Endothelial cell of umbilical vein (primary cell): Measurements from ENCODE around the gene MRAS. TPM values are rescaled to one million over a fixed set of nuclear protein-coding genes. Genes with fewer than 3 reads are reported as not detected.

Experiments
- BruUV-seq: library from RNA; stranded (reverse); fragments of 400-500 nt; replicated peaks from 2 replicates; lab custom pipeline; 2021; lab: Mats Ljungman, UMichigan
- CTCF ChIA-PET: fragments of 300-600, 350-600 bp; sonication (Branson Sonifier 250); formaldehyde crosslinking; loops from one replicate; lab custom pipeline; 2021; ENCODE audit warnings: antibody characterized with exemption, inconsistent platforms; lab: Charles Lee
- POLR2A ChIA-PET: fragments of 300-600, 350-600 bp; sonication (Branson Sonifier 250); formaldehyde crosslinking; loops from one replicate; lab custom pipeline; 2021; ENCODE audit warnings: antibody characterized with exemption, inconsistent platforms; lab: Charles Lee
- DNase-seq: peaks from one replicate; pipeline ENCODE4 v3.0.0-alpha.2; 2011; ENCODE audit warnings: low read depth, low spot score
- FAIRE-seq: peaks from 2 replicates; lab custom pipeline; 2011; peaks lifted over from hg19 to GRCh38; lab: Jason Lieb, UNC
- H2AFZ ChIP-seq: 2 replicates; pipeline ENCODE4 v1.6.0; 2012; ENCODE audit warnings: low read depth, low read length, control low read depth, inconsistent platforms
- H3K27ac ChIP-seq: 2 replicates; pipeline ENCODE4 v1.5.1; 2011; ENCODE audit warnings: low read depth, mild to moderate bottlenecking, control low read depth, low read length, moderate library complexity; ENCODE audit not compliant: insufficient read depth
- H3K27me3 ChIP-seq, 2 experiments: 2 replicates each; pipeline versions ENCODE4 v1.6.0 to v1.6.1; 2011; ENCODE audit warnings: low read length in 2 of 2, mixed read lengths in 1 of 2; ENCODE audit not compliant: control insufficient read depth in 2 of 2, insufficient read depth in 2 of 2
- H3K36me3 ChIP-seq, 2 experiments: 2 replicates in 1 of 2; 3 replicates in 1 of 2; pipeline ENCODE4 v1.5.1; 2011; ENCODE audit warnings: low read length in 2 of 2, mild to moderate bottlenecking in 1 of 2, moderate library complexity in 1 of 2; ENCODE audit not compliant: control insufficient read depth in 2 of 2, insufficient read depth in 2 of 2; ENCODE audit errors: extremely low read depth in 1 of 2
- H3K4me1 ChIP-seq: 3 replicates; pipeline ENCODE4 v1.5.1; 2011; ENCODE audit warnings: mild to moderate bottlenecking, low read length; ENCODE audit not compliant: control insufficient read depth, insufficient read depth; ENCODE audit errors: extremely low read depth
- H3K4me2 ChIP-seq: 2 replicates; pipeline ENCODE4 v1.6.1; 2011; ENCODE audit warnings: low read length, control low read depth, mixed read lengths; ENCODE audit not compliant: insufficient read depth
- H3K4me3 ChIP-seq, 3 experiments: fragments of 200-600 bp in 1 of 3; sonication (generic), shearing (Covaris generic) in 1 of 3; replicated peaks in 1 of 3; 2 replicates each; pipeline ENCODE4 v1.5.1; 2011 to 2016; ENCODE audit warnings: control low read depth in 3 of 3, low read length in 3 of 3, mild to moderate bottlenecking in 2 of 3, inconsistent platforms in 1 of 3, low read depth in 1 of 3, moderate library complexity in 1 of 3; ENCODE audit not compliant: insufficient read depth in 1 of 3
- H3K79me2 ChIP-seq: 2 replicates; pipeline ENCODE4 v1.6.0; 2012; ENCODE audit warnings: low read length, inconsistent platforms; ENCODE audit not compliant: control insufficient read depth, insufficient read depth
- H3K9ac ChIP-seq: replicated peaks from 2 replicates; pipeline ENCODE3; 2011; ENCODE audit warnings: low read length, control low read depth; ENCODE audit not compliant: insufficient read depth; ENCODE audit errors: extremely low read depth
- H3K9me1 ChIP-seq: replicated peaks from 3 replicates; pipeline ENCODE4 v1.6.0; 2011; ENCODE audit warnings: mild to moderate bottlenecking, low read length; ENCODE audit not compliant: control insufficient read depth, insufficient read depth; ENCODE audit errors: extremely low read depth
- H3K9me3 ChIP-seq: replicated peaks from 2 replicates; pipeline ENCODE4 v1.5.1; 2012; ENCODE audit warnings: low read length, inconsistent platforms; ENCODE audit not compliant: control insufficient read depth, insufficient read depth
- H4K20me1 ChIP-seq: replicated peaks from 2 replicates; pipeline ENCODE3; 2011; ENCODE audit warnings: mild to moderate bottlenecking, low read length; ENCODE audit not compliant: control insufficient read depth, insufficient read depth; ENCODE audit errors: extremely low read depth
- CTCF ChIP-seq, 2 donors: IDR thresholded peaks; 1 replicate in 1 of 2; 2 replicates in 1 of 2; pipeline ENCODE4 v1.5.1; 2011; ENCODE audit warnings: low read length in 2 of 2, mild to moderate bottlenecking in 2 of 2, moderate library complexity in 2 of 2, control low read depth in 1 of 2, inconsistent platforms in 1 of 2, low read depth in 1 of 2; ENCODE audit not compliant: insufficient read depth in 1 of 2; ENCODE audit errors: extremely low read depth in 1 of 2
- EZH2 ChIP-seq: IDR thresholded peaks from 2 replicates; pipeline ENCODE4 v1.6.1; 2012; ENCODE audit warnings: borderline replicate concordance, low read depth, mild to moderate bottlenecking, moderate library complexity, low read length, inconsistent platforms; ENCODE audit not compliant: severe bottlenecking
- FOS ChIP-seq: IDR thresholded peaks from 2 replicates; pipeline ENCODE4 v1.6.1; 2011; ENCODE audit warnings: mild to moderate bottlenecking, low read length, moderate library complexity, borderline replicate concordance; ENCODE audit not compliant: insufficient read depth
- GATA2 ChIP-seq: IDR thresholded peaks from 2 replicates; pipeline ENCODE4 v1.7.0; 2011; ENCODE audit warnings: low read depth, mild to moderate bottlenecking, moderate library complexity, mixed read lengths, low read length; ENCODE audit not compliant: insufficient read length, insufficient read depth
- JUN ChIP-seq: IDR thresholded peaks from 2 replicates; pipeline ENCODE4 v1.6.1; 2011; ENCODE audit warnings: borderline replicate concordance, low read depth; ENCODE audit not compliant: insufficient read length, insufficient read depth
- MAX ChIP-seq: IDR thresholded peaks from 2 replicates; pipeline ENCODE4 v1.6.1; 2011; ENCODE audit not compliant: insufficient read depth, insufficient read length
- MYC ChIP-seq: IDR thresholded peaks from one replicate; pipeline ENCODE4 v1.6.1; 2011; ENCODE audit warnings: mild to moderate bottlenecking, low read depth, low read length
- POLR2A ChIP-seq: IDR thresholded peaks from 2 replicates; pipeline ENCODE4 v1.6.1; 2012; ENCODE audit warnings: low read depth, mild to moderate bottlenecking, control low read depth, low read length
- POLR2AphosphoS5 ChIP-seq: IDR thresholded peaks from 2 replicates; pipeline ENCODE4 v1.6.1; 2012; ENCODE audit warnings: low read depth, mild to moderate bottlenecking, control low read depth, low read length, moderate library complexity; ENCODE audit not compliant: insufficient read depth
- dilution Hi-C: fragments of 300-500 bp; cut with MboI; formaldehyde crosslinking; loops from one replicate; pipeline ENCODE4 v1.15.0; 2019; ENCODE audit warnings: low sequenced_read_pairs; ENCODE audit not compliant: extremely low pct_ligation_motif_present
- intact Hi-C: fragments of 100-400 bp; cut with micrococcal nuclease; formaldehyde crosslinking; loops from one replicate; pipeline ENCODE4 v1.10.0; 2022
- polyA plus RNA-seq, 4 experiments: library from polyadenylated mRNA; depleted of rRNA in 3 of 4; stranded (reverse) in 3 of 4; unstranded in 1 of 4; fragments of >200 nt; gene quantifications; 2 replicates each; pipeline versions ENCODE4 v1.2.1 to v1.2.3, GENCODE V29; 2011 to 2012; ENCODE audit warnings: missing spikeins in 1 of 4
- total RNA-seq: library from RNA; stranded (reverse); gene quantifications from 2 replicates; pipeline ENCODE4 v1.2.3, GENCODE V29; 2021

The MRAS gene
- total and polyA plus RNA-seq, 2 donors (not counting 3 experiments of a cell fraction or from before 2014, with no cell fraction given), result 14.6 to 16.5 TPM

- FAIRE-seq (no peak), DNase-seq (no peak)
- no peaks in the 10 kb centered on the region for H3K9me3 ChIP-seq
- intact Hi-C loops, result no loop called here
- dilution Hi-C loops, result no loop called here
- no peaks in the 10 kb centered on the region for H3K36me3 ChIP-seq
- ChIA-PET POLR2A (no interaction called here), CTCF (no interaction called here)
- no peak overlapping the region for H3K9ac ChIP-seq
- peaks cover 19% of the 10 kb centered on the region for H3K4me1 ChIP-seq
- no peaks in the 10 kb centered on the region for H4K20me1 ChIP-seq
- H3K4me3 ChIP-seq, result no peak overlapping the region
- no peak overlapping the region for H3K4me2 ChIP-seq
- no peak overlapping the region for H2AFZ ChIP-seq
- no peaks in the 10 kb centered on the region for H3K79me2 ChIP-seq
- no peaks in the 10 kb centered on the region for H3K9me1 ChIP-seq
- H3K27me3 ChIP-seq, result no peaks in the 10 kb centered on the region
- BruUV-seq, result no TSS peak
- TF ChIP-seq EZH2, result no peak
- no peak for TF ChIP-seq GATA2
- no peak for TF ChIP-seq FOS
- TF ChIP-seq JUN, result no peak
- no peak for TF ChIP-seq POLR2AphosphoS5
- TF ChIP-seq MAX, result no peak
- TF ChIP-seq POLR2A, result no peak
- no peak overlapping the region for H3K27ac ChIP-seq
Observed at GRCh38 chr3:138323971-138324370, 24.4 kb upstream of the MRAS start.

- CTCF ChIA-PET, result interaction anchor here (0.7 to 2.2 kb wide), 4 partner anchors 9 to 215 kb away, joined by 3 to 7 read pairs (median 3); no protein-coding TSS in a partner anchor
- H3K9ac ChIP-seq, result no peak overlapping the region
Observed at GRCh38 chr3:138325990-138326389, 22.4 kb upstream of the MRAS start.

More at GRCh38 chr3:138325990-138326389, 22.4 kb upstream of the MRAS start:
- dilution Hi-C loops, result no loop called here
- no TSS peak for BruUV-seq
- Histone ChIP-seq H3K9me1 (no peaks in the 10 kb centered on the region), H3K79me2 (no peaks in the 10 kb centered on the region), H2AFZ (no peak overlapping the region), H3K9me3 (no peaks in the 10 kb centered on the region), H3K27me3 (peaks cover 0 to under 1% of the 10 kb centered on the region in 2 experiments), H3K27ac (no peak overlapping the region), H3K4me1 (peaks cover 25% of the 10 kb centered on the region), H3K4me2 (no peak overlapping the region), H4K20me1 (no peaks in the 10 kb centered on the region), H3K4me3 (no peak overlapping the region), H3K36me3 (no peaks in the 10 kb centered on the region)
- DNase-seq (no peak), FAIRE-seq (no peak)
- TF ChIP-seq FOS, result no peak
- no peak for TF ChIP-seq MYC
- TF ChIP-seq CTCF (IDR thresholded peaks at IDR 0.05; ENCODE audit: extremely low read depth in 1 of 2, insufficient read depth in 1 of 2, low read depth in 1 of 2, low read length in 2 of 2), result no peak
- no peak for TF ChIP-seq POLR2A
- no peak for TF ChIP-seq GATA2
- no peak for TF ChIP-seq JUN
- no peak for TF ChIP-seq POLR2AphosphoS5
- TF ChIP-seq EZH2, result no peak
- no peak for TF ChIP-seq MAX
- POLR2A ChIA-PET, result no interaction called here
- intact Hi-C loops, result no loop called here
